ENCODE results near the gene OAF. TPM values are rescaled to one million over a fixed set of nuclear protein-coding genes. Genes with fewer than 3 reads are reported as not detected.

The OAF gene
- total and polyA plus RNA-seq, 5 experiments from 2014 or later, result 3.6 to 8.0 (median 5.3) TPM

DNA sequence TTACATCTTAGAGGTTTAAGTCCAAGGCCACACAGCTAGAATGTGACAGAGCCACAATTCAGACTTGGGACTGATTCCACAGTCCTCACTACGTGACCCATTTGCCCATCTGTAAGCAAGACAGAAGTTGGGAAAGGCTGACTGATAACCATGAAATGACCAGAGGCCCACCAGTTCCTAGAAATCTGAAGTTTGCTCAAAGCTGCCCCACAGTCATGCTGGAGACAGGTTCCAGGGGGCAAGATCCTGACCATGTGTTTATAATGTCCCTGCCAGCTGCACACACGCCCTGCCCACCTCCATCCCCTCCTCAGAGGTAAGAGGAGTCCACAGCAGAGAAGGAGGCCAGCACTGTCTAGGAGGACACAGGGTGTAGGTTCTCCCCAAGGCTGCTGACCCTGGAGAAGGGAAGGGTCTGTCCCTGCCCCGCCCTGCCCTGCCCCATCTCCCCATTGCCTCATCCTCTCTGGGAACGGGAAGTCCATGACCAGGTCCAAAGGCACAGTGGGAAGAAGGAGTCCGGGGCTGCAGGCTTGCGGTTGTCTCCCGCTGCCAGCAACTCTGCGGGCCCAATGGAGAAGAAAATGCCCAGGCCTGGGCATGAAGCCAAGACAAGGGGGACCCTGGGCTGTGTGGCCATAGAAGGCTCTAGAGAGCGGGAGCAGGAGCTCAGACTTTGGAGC lies 11.9 kb upstream of the OAF start:
- DNase-seq (no peak), ATAC-seq (no peak)
- H3K27ac Mint-ChIP-seq, result no peak overlapping the region
- no peaks in the 10 kb centered on the region for H3K9me3 Mint-ChIP-seq
- POLR2A ChIA-PET, result no interaction called here
- no peaks in the 10 kb centered on the region for H3K4me1 Mint-ChIP-seq
- no peaks in the 10 kb centered on the region for H3K36me3 Mint-ChIP-seq
- no peak overlapping the region for H3K4me3 Mint-ChIP-seq
- peaks cover 0 to 29% (median 8%) of the 10 kb centered on the region in 5 donors for H3K27me3 Mint-ChIP-seq

DNA sequence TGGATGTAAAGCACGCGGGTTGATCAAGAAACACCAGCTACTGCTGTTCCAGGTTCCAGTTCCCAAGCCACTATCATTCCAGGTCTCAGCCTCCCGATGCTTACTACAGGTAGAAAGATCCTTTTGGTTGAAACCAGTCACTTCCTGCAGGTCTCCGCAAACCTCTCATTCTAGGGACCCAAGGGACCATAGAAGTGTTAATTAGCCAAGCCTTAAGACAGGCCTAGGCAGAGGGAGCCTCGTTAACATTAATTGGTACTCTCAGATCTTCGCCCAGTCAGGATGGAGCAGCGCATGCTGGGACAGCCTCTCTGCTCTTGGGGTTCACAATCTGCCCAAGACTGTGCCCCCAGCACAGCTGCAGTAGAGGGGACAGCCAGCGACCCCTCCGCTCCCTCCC lies 11.2 kb upstream of the OAF start:
- ATAC-seq (no peak), DNase-seq (no peak)
- no peak overlapping the region for H3K27ac Mint-ChIP-seq
- H3K27me3 Mint-ChIP-seq, result peaks cover 0 to 31% (median 12%) of the 10 kb centered on the region in 5 donors
- H3K4me1 Mint-ChIP-seq, result no peaks in the 10 kb centered on the region
- H3K36me3 Mint-ChIP-seq, result no peaks in the 10 kb centered on the region
- H3K4me3 Mint-ChIP-seq, result no peak overlapping the region
- H3K9me3 Mint-ChIP-seq, result no peaks in the 10 kb centered on the region
- POLR2A ChIA-PET, result no interaction called here

DNA sequence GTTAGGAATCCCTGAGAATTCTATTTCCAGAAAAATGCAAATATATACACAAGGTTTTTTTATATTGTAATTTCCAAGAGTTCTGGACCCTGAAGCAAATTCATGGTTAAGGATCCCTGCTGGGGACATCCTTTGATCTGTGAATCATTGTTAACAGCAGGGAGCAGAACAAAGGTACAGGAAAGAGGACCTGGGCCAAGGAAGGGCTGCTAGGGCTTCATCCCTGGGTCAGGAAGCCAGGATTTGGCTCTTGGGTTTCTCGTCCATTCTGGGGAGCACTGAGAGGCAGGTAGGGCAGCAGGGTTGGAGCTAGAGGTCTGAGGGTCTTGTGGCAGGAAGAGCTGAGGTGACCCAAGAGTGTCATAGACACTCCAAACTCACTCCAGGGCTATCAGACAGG lies 10.2 kb upstream of the OAF start:
- ATAC-seq (no peak), DNase-seq (no peak)

DNA sequence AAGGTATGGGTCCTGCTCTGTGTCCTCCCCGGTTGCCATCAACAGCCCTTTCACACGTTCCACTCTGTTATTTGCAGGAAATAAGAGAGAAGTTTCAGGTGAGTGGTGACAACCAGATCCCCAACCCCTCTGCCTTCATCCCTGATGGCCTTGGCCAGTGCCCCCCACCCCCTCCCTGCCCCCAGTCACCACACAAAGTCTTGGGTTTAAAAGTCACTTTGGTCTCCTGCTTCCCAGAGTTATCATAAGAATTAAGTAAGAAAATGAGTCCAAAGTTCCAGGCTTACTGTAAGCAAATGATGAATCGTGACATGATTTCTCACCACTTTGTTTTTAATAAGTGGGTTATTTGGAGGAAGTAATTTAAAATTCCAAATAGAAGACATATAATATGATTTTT lies 9.2 kb upstream of the OAF start:
- H3K36me3 Mint-ChIP-seq, result no peaks in the 10 kb centered on the region
- ATAC-seq, result no peak
- no peak overlapping the region for H3K4me3 Mint-ChIP-seq
- POLR2A ChIA-PET, result no interaction called here
- H3K4me1 Mint-ChIP-seq, result no peaks in the 10 kb centered on the region
- DNase-seq, result no peak
- no peak overlapping the region for H3K27ac Mint-ChIP-seq
- peaks cover 0 to 32% (median 17%) of the 10 kb centered on the region in 5 donors for H3K27me3 Mint-ChIP-seq
- H3K9me3 Mint-ChIP-seq, result no peaks in the 10 kb centered on the region

More for the DNA sequence above, 10.2 kb upstream of the OAF start:
- POLR2A ChIA-PET, result no interaction called here
- Mint-ChIP-seq H3K27ac (peak overlapping the region in 1 of 10 donors; percentile 3), H3K4me3 (no peak overlapping the region), H3K9me3 (no peaks in the 10 kb centered on the region), H3K27me3 (peaks cover 0 to 27% (median 17%) of the 10 kb centered on the region in 5 donors), H3K36me3 (no peaks in the 10 kb centered on the region), H3K4me1 (no peaks in the 10 kb centered on the region)

DNA sequence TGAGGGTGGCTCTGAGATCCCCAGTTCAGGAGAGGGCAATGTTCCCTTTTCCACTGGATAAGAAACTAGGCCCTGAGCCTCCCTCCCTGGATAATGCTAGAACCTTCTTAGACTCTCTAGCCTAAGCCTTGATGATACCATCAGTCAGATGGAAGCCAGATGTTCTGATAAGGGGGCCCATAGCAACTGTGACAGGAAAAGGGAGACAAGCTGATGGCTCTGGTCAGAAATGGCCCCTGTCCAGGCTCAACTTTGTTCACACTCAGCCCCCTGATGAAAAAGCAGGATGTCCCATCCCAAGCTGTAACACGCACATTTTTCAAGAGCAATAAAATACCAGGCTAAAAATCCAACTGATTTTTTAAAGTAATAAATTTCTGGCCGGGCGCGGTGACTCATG lies 7.2 kb upstream of the OAF start:
- ATAC-seq (no peak), DNase-seq (no peak)
- POLR2A ChIA-PET, result interaction anchor here (0.7 kb wide), 1 partner anchor 566 kb away, joined by 3 read pairs; no protein-coding TSS in a partner anchor
- Mint-ChIP-seq H3K36me3 (no peaks in the 10 kb centered on the region), H3K27me3 (peaks cover 0 to 40% (median 30%) of the 10 kb centered on the region in 5 donors), H3K27ac (no peak overlapping the region), H3K4me3 (no peak overlapping the region), H3K4me1 (peaks cover 0 to 5% (median under 1%) of the 10 kb centered on the region in 4 donors), H3K9me3 (no peaks in the 10 kb centered on the region)

DNA sequence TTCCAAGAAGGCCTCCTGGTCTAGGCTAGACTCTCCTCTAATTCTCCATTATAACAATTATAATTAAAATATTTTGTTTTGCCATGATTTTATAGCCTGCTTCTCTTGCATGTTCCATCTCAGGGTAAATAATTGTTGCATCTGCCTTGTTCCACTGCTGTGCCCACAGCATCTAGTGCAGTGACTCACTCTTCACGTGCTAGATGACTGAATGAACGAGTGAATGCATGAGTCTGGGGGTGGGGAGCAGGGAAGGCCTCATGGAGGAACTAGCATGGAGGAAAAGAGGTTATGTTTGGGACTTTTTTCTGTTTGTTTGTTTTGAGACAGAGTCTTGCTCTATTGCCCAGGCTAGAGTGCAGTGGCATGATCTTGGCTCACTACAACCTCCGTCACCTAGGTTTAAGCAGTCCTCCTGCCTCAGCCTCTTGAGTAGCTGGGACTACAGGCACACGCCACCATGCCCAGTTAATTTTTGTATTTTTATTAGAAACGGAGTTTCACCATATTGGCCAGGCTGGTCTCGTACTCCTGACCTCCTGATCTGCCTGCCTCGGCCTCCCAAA lies 5.2 kb upstream of the OAF start:
- Mint-ChIP-seq H3K27me3 (peaks cover 0 to 31% (median 23%) of the 10 kb centered on the region in 5 donors), H3K27ac (no peak overlapping the region), H3K9me3 (no peaks in the 10 kb centered on the region), H3K4me3 (no peak overlapping the region), H3K36me3 (no peaks in the 10 kb centered on the region), H3K4me1 (peaks cover 2 to 16% (median 7%) of the 10 kb centered on the region in 4 donors)
- POLR2A ChIA-PET, result no interaction called here
- no peak for ATAC-seq
- no peak for DNase-seq

DNA sequence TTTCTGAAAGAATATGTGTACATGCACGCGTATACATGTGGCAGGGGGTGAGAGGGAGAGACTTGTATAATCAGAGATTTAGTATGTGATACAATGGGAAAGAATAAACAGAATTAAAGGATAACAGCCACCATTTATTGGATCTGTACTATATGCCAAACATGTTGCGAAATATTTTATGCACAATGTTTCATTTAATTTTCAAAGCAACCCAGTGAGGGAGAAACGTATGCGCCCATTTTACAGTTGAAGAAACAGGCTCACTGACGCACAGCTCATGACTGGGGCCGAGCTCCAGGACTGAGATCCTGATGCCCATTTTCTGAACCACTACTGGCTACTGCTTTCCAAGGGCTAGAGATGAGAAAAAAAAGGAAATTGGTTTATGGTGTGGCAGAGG lies 3.3 kb upstream of the OAF start:
- peak overlapping the region in 1 of 10 donors; percentile 53 for H3K4me3 Mint-ChIP-seq
- H3K4me1 Mint-ChIP-seq, result peaks cover 8 to 26% (median 18%) of the 10 kb centered on the region in 4 donors
- ATAC-seq (no peak), DNase-seq (no peak)
- no peaks in the 10 kb centered on the region for H3K9me3 Mint-ChIP-seq
- H3K27me3 Mint-ChIP-seq, result peaks cover 0 to 28% (median 19%) of the 10 kb centered on the region in 5 donors
- POLR2A ChIA-PET, result no interaction called here
- H3K36me3 Mint-ChIP-seq, result no peaks in the 10 kb centered on the region
- H3K27ac Mint-ChIP-seq, result peak overlapping the region in 2 of 10 donors; percentile 10 to 13

DNA sequence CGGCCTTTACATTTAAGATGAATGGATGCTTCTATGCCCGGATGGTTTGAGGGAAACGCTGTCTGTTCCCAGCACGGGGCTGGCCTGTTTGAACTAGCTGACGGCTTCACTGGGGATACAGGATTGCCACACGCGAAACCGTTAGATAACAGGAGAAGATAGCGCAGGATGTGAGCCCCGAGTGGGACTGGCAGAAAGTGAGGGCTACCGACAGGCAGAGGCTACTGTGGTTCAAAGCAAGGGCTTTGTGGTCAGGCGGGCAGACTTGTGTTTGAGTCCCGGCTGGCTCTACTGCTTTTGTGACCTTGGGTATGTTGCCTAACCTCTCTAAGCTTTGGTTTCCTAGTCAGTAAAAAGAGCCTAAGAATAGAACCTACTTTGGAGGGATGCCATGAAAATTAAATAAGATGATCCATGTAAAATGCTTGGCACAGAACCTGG lies 2.8 kb upstream of the OAF start:
- H3K4me1 Mint-ChIP-seq, result peaks cover 8 to 30% (median 21%) of the 10 kb centered on the region in 4 donors
- H3K4me3 Mint-ChIP-seq, result peak overlapping the region in 5 of 10 donors; percentile 3 to 75 (median 30)
- POLR2A ChIA-PET, result no interaction called here
- H3K36me3 Mint-ChIP-seq, result no peaks in the 10 kb centered on the region
- ATAC-seq (no peak), DNase-seq (no peak)
- H3K27me3 Mint-ChIP-seq, result peaks cover 0 to 28% (median 16%) of the 10 kb centered on the region in 5 donors
- H3K27ac Mint-ChIP-seq, result peak overlapping the region in 2 of 10 donors; percentile 10 to 45
- H3K9me3 Mint-ChIP-seq, result no peaks in the 10 kb centered on the region

DNA sequence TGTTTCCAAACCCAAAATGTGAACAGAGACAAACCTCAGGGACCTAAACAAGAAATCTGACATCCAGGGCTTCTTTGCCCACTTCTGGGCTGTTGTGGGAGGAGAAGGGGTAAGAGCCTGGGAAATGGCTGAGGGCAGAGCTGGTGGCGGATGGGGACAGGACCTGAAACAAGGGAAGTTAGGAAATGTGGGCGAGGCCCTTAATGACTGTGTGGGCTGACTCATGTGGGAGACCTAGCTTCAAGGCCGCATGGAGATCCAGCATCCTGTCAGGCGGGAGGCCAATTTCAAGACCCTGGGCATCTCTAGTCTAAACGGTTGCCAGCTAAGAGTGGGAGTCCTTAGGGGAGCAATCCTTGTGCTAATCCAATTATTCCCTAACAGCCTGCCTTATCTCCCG lies 2.1 kb upstream of the OAF start:
- peaks cover 0 to 28% (median 15%) of the 10 kb centered on the region in 5 donors for H3K27me3 Mint-ChIP-seq
- no peaks in the 10 kb centered on the region for H3K9me3 Mint-ChIP-seq
- H3K4me1 Mint-ChIP-seq, result peaks cover 10 to 32% (median 22%) of the 10 kb centered on the region in 4 donors
- no peak for DNase-seq
- ATAC-seq, result no peak
- peak overlapping the region in 6 of 10 donors; percentile 3 to 75 (median 30) for H3K4me3 Mint-ChIP-seq
- no peaks in the 10 kb centered on the region for H3K36me3 Mint-ChIP-seq
- H3K27ac Mint-ChIP-seq, result peak overlapping the region in 1 of 10 donors; percentile 45
- POLR2A ChIA-PET, result no interaction called here

DNA sequence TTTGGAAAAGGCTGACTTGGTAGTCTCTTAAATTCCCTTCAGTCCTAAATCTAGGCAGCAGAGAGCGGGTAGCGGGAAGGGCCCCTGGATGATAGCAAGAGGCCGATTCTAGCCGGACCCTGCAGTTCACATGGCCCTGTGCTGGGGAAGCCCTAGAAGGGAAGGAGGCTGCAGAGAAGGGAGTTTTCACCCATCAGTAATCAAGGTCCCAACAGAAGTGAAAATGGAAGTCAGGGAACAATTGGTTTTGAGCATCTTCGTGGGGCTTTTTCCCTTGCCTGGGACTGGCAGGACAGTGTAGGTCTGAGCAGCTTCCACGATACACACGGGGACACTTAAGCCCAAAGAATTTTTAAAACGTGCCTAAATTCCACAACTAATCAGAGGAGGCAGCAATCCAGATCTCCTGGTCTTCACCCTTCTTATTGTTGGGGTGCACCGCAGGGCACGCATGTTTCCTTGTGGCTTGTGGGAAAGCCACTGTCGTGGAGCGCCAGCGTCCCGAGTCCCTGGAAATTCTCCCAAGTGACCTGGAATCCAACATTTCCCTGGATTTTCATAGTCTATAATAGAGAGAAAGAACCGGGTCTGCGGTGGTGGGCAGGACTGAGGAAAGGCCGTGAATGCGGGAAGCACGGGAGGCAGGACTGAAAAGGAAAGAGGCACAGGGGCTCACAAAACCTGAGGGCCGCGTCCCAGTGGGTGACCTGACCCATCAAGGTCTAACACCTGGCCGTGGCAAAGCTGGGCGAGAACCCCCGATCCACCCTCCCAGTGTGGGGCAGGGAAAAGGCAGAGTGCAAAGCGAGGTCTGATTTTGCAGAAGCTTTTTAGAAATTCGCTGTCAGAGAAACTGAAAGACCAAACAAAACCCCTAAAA lies 846 bp upstream of the OAF start:
- ATAC-seq (peak in 1 of 2 donors; percentile 2), DNase-seq (peak in 1 of 10 donors; percentile 13)
- H3K4me3 Mint-ChIP-seq, result peak overlapping the region; percentile 87 to 95 (median 92)
- peaks cover 0 to 28% (median 14%) of the 10 kb centered on the region in 5 donors for H3K27me3 Mint-ChIP-seq
- POLR2A ChIA-PET, result no interaction called here
- peaks cover 13 to 32% (median 25%) of the 10 kb centered on the region in 4 donors for H3K4me1 Mint-ChIP-seq
- H3K9me3 Mint-ChIP-seq, result no peaks in the 10 kb centered on the region
- no peaks in the 10 kb centered on the region for H3K36me3 Mint-ChIP-seq
- H3K27ac Mint-ChIP-seq, result peak overlapping the region; percentile 54 to 93 (median 88)

DNA sequence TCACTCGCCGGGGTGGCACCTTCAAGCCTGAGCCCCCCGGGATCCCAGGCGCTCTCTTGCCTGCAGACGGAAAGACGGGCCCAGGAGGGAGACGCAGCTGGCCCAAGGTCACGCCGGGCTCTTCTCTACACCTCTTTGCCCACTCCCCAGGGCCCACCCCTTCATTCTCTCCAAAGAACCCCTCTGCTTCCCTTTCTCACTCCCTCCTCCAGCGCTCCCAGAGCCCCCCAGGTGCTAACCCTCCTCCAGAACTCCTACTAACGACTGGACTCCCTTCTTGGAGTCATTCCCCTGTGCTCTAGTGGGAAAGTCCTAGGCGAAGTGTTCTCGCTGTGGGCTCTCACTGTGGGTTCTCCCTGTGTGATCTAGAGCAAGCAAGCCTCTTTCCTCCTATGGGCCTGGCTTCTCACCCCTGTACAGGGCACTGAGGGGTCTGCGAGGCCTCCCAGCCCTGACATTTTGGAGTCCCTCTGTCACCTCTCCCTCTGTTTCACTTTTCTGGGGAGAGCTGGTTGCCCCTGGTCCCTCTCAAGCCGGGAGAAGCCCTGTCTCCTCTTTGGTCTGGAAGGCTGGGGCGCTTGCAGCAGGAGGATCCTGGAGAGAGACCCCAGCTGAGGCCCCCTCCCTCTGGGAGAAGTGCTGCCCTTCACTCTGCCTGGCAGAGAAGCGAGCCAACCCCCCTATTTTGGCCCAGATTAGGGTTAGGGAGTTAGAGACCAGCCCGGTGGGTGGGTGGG lies 858 bp downstream of the OAF start:
- peak in 1 of 2 donors; percentile 17 for ATAC-seq
- peak overlapping the region in 8 of 10 donors; percentile 7 to 96 (median 90) for H3K27ac Mint-ChIP-seq
- H3K36me3 Mint-ChIP-seq, result no peaks in the 10 kb centered on the region
- H3K4me1 Mint-ChIP-seq, result peaks cover 13 to 32% (median 25%) of the 10 kb centered on the region in 4 donors
- POLR2A ChIA-PET, result no interaction called here
- DNase-seq, result peak in 1 of 10 donors; percentile 15
- H3K27me3 Mint-ChIP-seq, result peaks cover 0 to 21% (median 6%) of the 10 kb centered on the region in 5 donors
- no peaks in the 10 kb centered on the region for H3K9me3 Mint-ChIP-seq
- H3K4me3 Mint-ChIP-seq, result peak overlapping the region; percentile 89 to 98 (median 95)

DNA sequence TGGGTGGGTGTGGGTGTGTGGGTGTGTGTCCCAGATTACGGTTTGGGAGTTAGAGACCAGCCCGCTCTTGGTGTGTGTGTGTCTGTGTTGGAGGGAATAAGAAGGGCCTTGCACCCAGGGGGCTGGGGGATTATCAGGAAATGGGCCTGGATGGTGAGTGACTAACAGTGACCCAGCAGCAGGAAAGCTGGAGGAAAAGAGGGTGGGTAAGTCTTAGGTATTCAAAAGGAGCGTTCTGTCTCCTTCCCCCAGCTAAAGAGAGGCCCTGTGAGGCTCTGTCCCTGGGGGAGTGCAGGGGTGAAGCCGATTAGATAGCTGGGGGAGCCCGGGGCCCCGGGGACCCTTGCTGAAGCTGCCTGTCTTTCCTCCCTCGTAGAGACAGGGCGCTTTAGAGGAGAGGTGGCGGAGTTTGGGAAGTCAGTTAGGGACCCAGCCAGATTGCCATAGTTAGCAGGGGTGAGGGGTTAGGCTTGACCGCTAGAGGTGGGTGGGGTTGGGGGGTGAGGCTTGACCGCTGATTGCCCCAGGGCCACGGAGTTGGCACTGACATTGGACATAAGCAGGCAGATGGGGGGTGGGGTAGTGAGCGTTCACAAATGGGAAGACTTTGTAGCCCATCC lies 1.5 kb downstream of the OAF start:
- no peak for ATAC-seq
- Mint-ChIP-seq H3K36me3 (no peaks in the 10 kb centered on the region), H3K9me3 (no peaks in the 10 kb centered on the region), H3K4me3 (peak overlapping the region; percentile 30 to 92 (median 71)), H3K27ac (peak overlapping the region in 6 of 10 donors; percentile 7 to 93 (median 43)), H3K4me1 (peaks cover 13 to 32% (median 25%) of the 10 kb centered on the region in 4 donors), H3K27me3 (peaks cover 0 to 17% (median 6%) of the 10 kb centered on the region in 5 donors)
- DNase-seq, result no peak
- POLR2A ChIA-PET, result no interaction called here

Data from naive thymus-derived CD8-positive, alpha-beta T cell (primary cell).